HG03159 (cell line): ENCODE results near the gene NIBAN1.
"Not testable (repeated sequence)": the region's sequence is repeated elsewhere in the genome, so short reads cannot be mapped to it uniquely, and the experiment has no call there.

Experiments used
- ATAC-seq: cut with Tn5 transposase; IDR thresholded peaks from one replicate; pipeline ENCODE4 v1.9.1; 2021; ENCODE audit warnings: mild to moderate bottlenecking, moderate library complexity; ENCODE audit not compliant: unreplicated experiment

NIBAN1 gene, protein sequence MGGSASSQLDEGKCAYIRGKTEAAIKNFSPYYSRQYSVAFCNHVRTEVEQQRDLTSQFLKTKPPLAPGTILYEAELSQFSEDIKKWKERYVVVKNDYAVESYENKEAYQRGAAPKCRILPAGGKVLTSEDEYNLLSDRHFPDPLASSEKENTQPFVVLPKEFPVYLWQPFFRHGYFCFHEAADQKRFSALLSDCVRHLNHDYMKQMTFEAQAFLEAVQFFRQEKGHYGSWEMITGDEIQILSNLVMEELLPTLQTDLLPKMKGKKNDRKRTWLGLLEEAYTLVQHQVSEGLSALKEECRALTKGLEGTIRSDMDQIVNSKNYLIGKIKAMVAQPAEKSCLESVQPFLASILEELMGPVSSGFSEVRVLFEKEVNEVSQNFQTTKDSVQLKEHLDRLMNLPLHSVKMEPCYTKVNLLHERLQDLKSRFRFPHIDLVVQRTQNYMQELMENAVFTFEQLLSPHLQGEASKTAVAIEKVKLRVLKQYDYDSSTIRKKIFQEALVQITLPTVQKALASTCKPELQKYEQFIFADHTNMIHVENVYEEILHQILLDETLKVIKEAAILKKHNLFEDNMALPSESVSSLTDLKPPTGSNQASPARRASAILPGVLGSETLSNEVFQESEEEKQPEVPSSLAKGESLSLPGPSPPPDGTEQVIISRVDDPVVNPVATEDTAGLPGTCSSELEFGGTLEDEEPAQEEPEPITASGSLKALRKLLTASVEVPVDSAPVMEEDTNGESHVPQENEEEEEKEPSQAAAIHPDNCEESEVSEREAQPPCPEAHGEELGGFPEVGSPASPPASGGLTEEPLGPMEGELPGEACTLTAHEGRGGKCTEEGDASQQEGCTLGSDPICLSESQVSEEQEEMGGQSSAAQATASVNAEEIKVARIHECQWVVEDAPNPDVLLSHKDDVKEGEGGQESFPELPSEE

GRCh38 chr1:184974056-184974836 is at the start of gene NIBAN1:
TSS of gene NIBAN1 (minus strand) at chr1:184974508. CDS start at chr1:184974356, 152 bp downstream.
- ATAC-seq = peak; percentile 61

DNA sequence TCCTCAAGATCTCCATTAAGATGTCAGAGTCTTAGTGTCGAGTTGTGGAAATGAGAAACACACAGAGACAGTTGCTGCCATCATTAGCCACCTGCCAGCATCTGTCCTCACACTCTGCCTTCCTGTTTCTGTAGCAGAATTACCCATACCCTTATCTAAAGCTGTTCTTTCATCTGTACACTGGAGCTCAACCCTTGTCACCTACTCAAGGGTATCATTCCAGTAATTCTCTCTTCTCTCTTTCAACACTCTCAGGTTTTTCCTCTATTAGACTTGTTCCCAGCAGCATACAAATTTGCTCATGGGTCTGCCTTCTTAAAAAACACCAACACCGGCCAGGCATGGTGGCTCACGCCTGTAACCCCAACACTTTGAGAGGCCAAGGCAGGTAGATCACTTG is 43.7 kb upstream of the NIBAN1 start:
- no peak for ATAC-seq

DNA sequence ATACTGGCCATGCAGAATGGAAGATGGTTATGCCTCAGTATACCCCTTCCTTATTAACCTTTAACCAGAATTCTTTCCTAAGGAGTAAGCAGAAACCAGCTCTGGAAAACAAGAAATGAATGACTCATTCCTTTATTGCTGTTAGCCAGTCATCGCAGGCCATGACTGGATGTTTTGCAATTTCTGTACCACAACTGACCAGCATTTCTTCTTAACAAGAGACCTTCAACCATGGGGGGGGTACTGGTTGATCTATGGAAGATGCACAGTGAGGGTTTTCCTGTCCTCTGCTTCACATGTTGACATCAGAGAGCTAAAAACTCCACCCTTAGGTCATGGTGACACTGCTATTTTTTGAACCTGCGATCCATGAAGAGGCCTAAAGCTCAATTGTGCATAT is 43.0 kb upstream of the NIBAN1 start:
- no peak for ATAC-seq

DNA sequence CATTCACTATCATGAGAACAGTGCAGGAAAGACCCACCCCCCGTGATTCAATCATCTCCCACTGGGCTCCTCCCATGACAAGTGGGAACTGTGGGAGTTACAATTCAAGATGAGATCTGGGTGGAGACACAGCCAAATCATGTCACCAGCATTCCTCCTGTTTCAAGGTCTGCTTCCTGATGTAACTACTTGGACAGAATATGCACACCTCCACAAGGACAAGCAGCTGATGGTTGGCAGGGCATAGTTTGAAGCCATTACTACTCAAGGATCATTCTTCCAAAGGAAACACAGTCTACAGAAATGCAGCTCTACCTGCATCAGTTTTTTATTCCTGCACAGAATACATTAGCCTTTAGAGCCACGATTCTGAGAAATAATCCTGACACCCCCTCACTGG is 42.6 kb upstream of the NIBAN1 start:
- no peak for ATAC-seq

DNA sequence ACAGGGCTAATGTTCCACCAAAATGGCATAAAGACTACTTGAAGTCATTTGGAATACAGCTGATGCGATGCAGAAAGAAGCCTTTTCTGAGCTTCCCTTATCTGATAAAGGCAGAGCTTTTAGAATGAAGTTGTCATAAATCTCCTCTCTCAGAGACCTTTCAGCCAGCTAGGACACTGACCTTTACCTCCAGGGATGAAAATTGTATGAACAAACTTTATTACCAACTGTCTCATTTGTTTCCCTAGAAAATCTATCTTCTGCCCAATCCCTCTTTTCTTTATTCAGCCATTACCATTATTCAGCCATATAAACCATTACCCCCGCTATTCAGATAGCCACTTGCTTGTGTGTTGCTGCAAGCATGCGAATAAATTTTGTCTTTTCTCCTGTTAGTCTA is 41.3 kb upstream of the NIBAN1 start:
- no peak for ATAC-seq

GRCh38 chr1:185014941-185015340 is 40.6 kb upstream of the NIBAN1 start:
- ATAC-seq = no peak

- ATAC-seq = no peak
These were observed 36.1 kb upstream of the NIBAN1 start for GRCh38 chr1:185010361-185010760.

DNA sequence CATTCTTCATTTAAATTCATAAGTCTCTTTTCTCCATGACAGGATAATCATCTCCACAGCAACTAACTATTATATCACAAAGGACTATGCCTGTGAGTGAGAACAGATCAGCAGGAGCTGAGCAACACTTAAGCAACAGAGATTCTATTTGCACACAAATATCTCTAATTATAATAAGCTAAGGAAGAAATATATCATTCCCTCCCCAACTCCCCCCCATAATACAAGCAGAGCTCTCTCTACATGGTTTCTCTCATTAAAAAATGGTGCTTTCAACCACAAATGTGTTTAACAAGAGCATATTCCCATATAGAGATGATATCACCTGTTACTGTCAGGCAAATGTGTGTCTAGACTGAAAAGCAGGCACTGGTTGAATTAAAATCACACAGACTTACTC is 34.5 kb upstream of the NIBAN1 start:
- ATAC-seq = no peak

- ATAC-seq = not testable (repeated sequence)
These were observed 27.1 kb upstream of the NIBAN1 start for GRCh38 chr1:185001312-185001880.

DNA sequence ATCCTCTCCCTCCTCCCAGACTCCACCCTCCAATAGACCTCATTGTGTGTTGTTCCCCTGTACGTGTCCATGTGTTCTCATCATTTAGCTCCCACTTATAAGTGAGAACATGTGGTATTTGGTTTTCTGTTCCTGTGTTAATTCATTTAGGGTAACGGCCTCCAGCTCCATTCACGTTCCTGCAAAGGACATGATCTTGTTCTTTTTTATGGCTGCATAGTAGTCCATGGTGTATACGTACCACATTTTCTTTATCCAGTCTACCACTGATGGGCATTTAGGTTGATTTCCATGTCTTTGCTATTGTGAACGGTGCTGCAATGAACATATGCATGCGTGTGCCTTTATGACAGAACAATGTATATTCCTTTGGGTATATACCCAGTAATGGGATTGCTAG is 25.7 kb upstream of the NIBAN1 start:
- not testable (repeated sequence) for ATAC-seq

- no peak for ATAC-seq
These were observed 20.0 kb upstream of the NIBAN1 start for GRCh38 chr1:184994301-184994700.

GRCh38 chr1:184992271-184992670 is 18.0 kb upstream of the NIBAN1 start:
- no peak for ATAC-seq

DNA sequence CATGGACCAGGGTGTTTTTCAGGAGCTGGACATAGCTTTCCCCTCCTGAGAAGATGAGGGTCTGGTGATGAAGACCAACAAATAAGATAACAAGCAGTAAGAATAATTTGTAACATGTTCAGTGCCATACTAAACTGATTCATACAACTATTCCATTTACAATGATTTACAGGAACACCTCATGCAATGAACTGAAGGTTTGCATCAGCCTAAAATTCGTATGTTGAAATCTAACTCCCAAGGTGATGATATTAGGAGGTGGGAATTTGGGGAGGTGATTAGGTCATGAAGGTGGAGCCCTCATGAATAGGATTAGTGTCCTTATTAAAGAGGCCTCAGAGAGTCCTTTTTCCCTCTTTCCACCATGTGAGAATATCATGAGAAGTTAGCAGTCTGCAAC is 15.9 kb upstream of the NIBAN1 start:
- ATAC-seq = no peak

DNA sequence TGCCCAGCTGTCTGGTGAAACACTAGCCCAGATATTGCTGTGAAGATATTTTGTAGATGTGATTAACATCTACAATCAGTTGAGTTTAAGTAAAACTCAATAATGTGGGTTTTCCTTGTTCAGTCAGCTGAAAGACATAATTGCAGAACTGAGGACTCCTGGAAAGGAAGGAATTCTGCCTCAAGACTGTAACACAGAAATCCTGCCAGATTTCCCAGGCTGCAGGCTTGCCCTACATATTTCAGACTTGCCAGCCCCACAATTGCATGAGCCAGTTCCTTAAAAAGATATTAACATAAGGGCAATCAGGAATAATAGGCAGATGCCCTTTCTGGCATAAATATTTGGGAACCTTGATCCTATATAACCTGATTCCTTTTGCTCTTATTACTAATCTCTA is 14.2 kb upstream of the NIBAN1 start:
- ATAC-seq = no peak

DNA sequence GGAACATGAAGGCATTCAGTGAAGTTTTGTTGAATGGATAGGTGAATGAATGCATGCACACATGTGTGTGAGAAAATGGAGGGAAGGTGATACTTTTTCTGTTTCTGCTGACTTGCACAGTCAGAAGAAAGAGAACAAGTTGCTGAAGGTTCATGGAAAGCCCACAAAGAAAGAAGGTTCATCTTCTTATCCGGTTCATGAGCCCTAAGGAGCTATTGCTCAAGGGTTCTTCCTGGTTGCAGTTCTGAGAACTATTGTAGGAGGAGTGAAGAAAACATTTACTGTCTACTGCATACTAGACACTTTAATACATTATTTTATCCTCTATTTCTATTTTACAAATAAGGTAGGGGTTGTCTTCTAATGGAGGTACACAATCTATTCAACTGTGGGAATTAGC is 13.4 kb upstream of the NIBAN1 start:
- ATAC-seq = no peak

DNA sequence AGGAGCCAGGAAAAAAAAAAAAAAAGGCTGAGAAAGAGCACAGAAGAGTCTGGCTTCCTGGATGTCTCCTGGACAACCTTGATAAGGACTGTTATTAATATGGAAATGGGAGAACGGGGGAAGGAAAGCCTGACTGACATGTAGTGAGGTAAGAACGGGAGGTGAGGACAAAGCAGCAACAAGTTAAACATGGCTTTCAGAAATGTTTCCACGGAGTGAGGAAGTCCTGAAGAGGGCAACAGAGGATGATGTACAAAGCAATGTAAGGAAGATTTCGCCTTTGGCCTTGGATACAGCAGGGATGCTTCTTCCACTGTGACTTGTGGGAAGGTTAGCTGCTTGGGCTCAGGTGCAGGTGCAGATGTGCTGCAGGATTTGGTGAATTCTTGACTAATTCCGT is 11.9 kb upstream of the NIBAN1 start:
- no peak for ATAC-seq

DNA sequence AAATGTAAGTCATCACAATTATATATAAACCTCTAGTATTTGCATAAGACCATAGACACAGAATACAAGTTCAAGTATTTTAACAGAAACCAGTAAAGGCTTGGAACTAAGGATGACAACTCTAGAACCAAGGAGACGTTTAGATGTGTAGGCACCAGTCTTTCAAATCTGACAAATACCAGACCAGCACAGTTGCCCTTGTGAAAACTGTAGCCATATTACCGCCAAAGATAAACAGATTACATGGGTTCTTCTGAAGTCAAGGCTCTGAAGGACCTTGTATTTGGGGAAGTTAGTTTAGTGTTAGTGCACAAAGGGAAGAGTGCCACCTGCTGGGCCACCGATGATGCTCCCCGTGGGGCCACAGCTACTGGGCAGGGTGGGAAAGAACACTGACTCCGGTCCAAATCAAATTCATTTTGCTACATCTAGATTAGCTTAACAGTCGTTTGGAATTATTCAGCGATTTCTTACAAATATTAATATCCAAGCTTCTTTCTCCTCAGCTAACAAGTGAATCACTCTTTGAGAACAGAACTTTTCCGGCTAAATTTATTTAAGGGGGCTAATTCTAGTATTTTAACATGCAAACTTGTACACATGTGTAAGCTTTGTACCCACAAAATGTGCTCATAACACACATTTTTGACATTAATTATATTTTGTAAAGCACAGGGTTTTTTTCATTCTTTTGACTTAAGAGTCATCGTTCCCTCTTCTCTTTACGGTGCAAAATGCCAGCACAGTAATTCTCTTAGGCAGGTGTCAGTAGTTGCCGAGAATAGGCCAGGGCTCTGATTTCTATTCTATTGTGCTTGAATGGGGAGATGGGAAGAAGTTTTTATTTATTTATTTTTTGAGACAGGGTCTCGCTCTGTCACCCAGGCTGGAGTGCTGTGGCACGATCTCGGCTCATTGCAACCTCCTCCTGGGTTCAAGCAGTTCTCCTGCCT is 8.0 kb upstream of the NIBAN1 start:
- ATAC-seq = peak; percentile 97

- no peak for ATAC-seq
These were observed 6.4 kb upstream of the NIBAN1 start for GRCh38 chr1:184980726-184981125.

DNA sequence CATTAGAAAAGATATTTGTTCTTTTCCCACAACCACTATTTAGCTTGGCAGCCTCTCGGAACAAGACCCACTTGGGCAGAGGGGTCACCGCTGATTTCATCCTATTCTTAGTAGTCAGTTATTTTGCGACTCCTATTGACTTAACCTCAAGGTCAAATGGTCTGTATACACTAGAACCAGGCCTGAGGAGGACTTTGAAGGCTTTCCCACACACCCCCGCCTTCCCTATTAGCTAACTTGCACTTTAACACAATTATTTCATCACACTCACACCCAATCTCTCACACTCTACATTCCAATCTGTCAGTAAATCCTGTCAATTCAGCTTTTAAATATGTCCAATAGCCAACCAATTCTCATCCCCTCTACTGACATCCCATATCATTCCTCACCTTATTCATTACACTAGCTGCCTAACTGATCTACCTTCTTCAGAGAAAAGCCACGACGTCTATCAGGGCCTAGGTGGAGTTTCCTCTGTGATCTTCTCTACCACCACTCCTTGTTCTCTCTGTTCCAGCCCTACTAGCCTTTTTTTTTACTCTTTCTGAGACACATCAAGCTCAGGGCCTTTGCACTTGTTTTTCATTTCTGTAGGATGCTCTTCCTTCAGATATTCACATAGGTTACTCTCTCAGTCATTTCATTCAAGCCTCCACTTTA is 1.0 kb upstream of the NIBAN1 start:
- ATAC-seq = no peak
